ENCODE measurements around the gene SMARCA4.

DNA sequence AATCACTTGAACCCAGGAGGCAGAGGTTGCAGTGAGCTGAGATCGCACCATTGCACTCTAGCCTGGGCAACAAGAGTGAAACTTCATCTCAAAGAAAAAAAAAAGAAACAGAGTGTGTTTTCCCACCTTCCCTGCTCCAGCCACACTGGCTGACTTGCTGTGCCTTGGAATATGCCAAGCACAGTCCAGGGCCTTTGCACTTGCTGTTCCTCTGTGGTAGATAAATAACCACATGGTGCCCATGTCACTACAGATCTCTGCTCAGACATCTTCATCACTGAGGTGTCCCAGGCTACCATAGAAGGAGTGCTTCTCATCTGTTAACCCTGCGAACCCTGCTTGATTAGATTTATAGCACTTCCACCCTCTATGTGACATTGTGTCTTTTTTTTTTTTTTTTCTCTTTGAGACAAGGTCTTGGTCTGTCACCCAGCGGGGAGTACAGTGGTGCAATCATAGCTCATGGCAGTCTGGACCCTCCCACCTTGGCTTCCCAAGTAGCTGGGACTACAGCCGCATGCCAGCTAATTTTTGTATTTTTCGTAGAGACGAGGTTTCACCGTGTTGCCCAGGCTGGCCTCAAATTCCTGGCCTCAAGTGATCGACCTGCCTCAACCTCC lies 10.4 kb downstream of the SMARCA4 start:
- TF ChIP-seq, protein P1, sequence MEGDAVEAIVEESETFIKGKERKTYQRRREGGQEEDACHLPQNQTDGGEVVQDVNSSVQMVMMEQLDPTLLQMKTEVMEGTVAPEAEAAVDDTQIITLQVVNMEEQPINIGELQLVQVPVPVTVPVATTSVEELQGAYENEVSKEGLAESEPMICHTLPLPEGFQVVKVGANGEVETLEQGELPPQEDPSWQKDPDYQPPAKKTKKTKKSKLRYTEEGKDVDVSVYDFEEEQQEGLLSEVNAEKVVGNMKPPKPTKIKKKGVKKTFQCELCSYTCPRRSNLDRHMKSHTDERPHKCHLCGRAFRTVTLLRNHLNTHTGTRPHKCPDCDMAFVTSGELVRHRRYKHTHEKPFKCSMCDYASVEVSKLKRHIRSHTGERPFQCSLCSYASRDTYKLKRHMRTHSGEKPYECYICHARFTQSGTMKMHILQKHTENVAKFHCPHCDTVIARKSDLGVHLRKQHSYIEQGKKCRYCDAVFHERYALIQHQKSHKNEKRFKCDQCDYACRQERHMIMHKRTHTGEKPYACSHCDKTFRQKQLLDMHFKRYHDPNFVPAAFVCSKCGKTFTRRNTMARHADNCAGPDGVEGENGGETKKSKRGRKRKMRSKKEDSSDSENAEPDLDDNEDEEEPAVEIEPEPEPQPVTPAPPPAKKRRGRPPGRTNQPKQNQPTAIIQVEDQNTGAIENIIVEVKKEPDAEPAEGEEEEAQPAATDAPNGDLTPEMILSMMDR (IDR thresholded peaks at IDR 0.05; ENCODE audit: poor library complexity), result no peak
- TF ChIP-seq EZH2 (IDR thresholded peaks at IDR 0.05; ENCODE audit: borderline replicate concordance), result no peak
- TF ChIP-seq EZH2phosphoT487 (IDR thresholded peaks at IDR 0.05; ENCODE audit: low read depth, severe bottlenecking, unreplicated experiment), result no peak

Measured in hepatocyte (in vitro differentiated cells).